SU-DHL-6 (cell line): ENCODE data around the gene TPM3.

Source experiments
- CTCF ChIP-seq: fragments of 200-600 bp; sonication (generic); IDR thresholded peaks from one replicate; pipeline ENCODE4 v1.5.1; 2017; ENCODE audit warnings: antibody characterized with exemption, mild to moderate bottlenecking, low read length, moderate library complexity; ENCODE audit not compliant: insufficient read depth, poor library complexity, severe bottlenecking
- EZH2phosphoT487 ChIP-seq: fragments of 200-600 bp; sonication (generic), shearing (Covaris generic); conservative IDR thresholded peaks from 2 replicates; pipeline ENCODE4 v1.6.1; 2018; ENCODE audit warnings: mild to moderate bottlenecking, antibody characterized with exemption, low read length, moderate library complexity, mixed read lengths

GRCh38 chr1:154154534-154155191 is 37.2 kb downstream of the TPM3 start, which contains the start of gene NUP210L:
- TF ChIP-seq CTCF (no peak), EZH2phosphoT487 (no peak)
